PC-9 (cell line): Measurements from ENCODE around the gene FAM9A.

Experiments
- CTCF ChIP-seq: fragments of 200-600 bp; sonication (generic); conservative IDR thresholded peaks from 2 replicates; pipeline ENCODE4 v1.6.1; 2017; ENCODE audit warnings: mixed run types, antibody characterized with exemption, mild to moderate bottlenecking, moderate library complexity
- EZH2 ChIP-seq: fragments of 200-600 bp; sonication (generic); IDR thresholded peaks from 2 replicates; pipeline ENCODE4 v1.8.0; 2017; ENCODE audit warnings: antibody characterized with exemption, low read depth

- no peak for TF ChIP-seq CTCF
- TF ChIP-seq EZH2, result no peak
Measured at GRCh38 chrX:8822002-8822401, 20.8 kb upstream of the FAM9A start.
